Measurements from ENCODE around the gene RARB. TPM values are rescaled to one million over a fixed set of nuclear protein-coding genes. Genes with fewer than 3 reads are reported as not detected.

RARB gene
- total and polyA plus RNA-seq, 7 donors: 1.2 to 18.5 (median 8.3) TPM

DNA sequence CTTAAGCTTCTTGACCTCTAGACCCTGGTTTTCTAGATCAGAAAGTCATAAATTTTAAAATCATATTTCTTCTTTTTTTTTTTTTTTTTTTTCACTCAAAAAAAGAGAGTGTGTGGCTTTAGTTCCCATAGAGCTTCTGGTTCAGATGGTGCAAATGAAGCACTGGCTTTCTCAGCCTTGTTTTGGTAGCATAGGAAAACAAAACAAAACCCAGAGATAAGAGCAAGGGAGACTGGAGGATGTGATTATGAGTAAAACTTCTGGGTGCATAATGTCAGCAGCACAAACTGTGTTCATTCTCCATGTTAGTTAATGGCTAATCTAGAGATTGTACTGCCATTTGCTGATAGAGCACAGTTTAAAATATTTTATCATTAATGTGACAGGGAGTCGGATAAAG lies 55.4 kb downstream of the RARB start:
- intact Hi-C loops (cut with DNase I): no loop called here
- 70 to 83% methylated on average over 1 of the region's 1 CpG for WGBS, 2 donors
- Histone ChIP-seq H3K9me3 (no peaks in the 10 kb centered on the region), H3K4me1 (peaks cover 0 to 37% (median 27%) of the 10 kb centered on the region in 4 donors), H3K4me3 (no peak overlapping the region), H3K27me3 (no peaks in the 10 kb centered on the region), H3K36me3 (no peaks in the 10 kb centered on the region), H3K27ac (no peak overlapping the region)
- TF ChIP-seq POLR2A (IDR thresholded peaks at IDR 0.05): no peak
- no peak for TF ChIP-seq EP300 (IDR thresholded peaks at IDR 0.05)
- TF ChIP-seq, protein P1, sequence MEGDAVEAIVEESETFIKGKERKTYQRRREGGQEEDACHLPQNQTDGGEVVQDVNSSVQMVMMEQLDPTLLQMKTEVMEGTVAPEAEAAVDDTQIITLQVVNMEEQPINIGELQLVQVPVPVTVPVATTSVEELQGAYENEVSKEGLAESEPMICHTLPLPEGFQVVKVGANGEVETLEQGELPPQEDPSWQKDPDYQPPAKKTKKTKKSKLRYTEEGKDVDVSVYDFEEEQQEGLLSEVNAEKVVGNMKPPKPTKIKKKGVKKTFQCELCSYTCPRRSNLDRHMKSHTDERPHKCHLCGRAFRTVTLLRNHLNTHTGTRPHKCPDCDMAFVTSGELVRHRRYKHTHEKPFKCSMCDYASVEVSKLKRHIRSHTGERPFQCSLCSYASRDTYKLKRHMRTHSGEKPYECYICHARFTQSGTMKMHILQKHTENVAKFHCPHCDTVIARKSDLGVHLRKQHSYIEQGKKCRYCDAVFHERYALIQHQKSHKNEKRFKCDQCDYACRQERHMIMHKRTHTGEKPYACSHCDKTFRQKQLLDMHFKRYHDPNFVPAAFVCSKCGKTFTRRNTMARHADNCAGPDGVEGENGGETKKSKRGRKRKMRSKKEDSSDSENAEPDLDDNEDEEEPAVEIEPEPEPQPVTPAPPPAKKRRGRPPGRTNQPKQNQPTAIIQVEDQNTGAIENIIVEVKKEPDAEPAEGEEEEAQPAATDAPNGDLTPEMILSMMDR (IDR thresholded peaks at IDR 0.05): no peak
- no peak for TF ChIP-seq POLR2AphosphoS5 (IDR thresholded peaks at IDR 0.05)
- no peak for DNase-seq

GRCh38 chr3:25485673-25486072 lies 57.6 kb downstream of the RARB start:
- H3K4me3 ChIP-seq: no peak overlapping the region
- H3K27ac ChIP-seq: no peak overlapping the region
- TF ChIP-seq, protein P1 (IDR thresholded peaks at IDR 0.05): no peak
- no peak for TF ChIP-seq EP300 (IDR thresholded peaks at IDR 0.05)
- TF ChIP-seq POLR2A (IDR thresholded peaks at IDR 0.05): no peak
- no peak for TF ChIP-seq POLR2AphosphoS5 (IDR thresholded peaks at IDR 0.05)
- peaks cover 0 to 42% (median 29%) of the 10 kb centered on the region in 4 donors for H3K4me1 ChIP-seq
- no peaks in the 10 kb centered on the region for H3K27me3 ChIP-seq
- no peak for DNase-seq
- 70 to 72% methylated on average over 3 of the region's 3 CpGs for WGBS, 2 donors
- H3K9me3 ChIP-seq: no peaks in the 10 kb centered on the region
- H3K36me3 ChIP-seq: no peaks in the 10 kb centered on the region
- intact Hi-C loops (cut with DNase I): no loop called here

GRCh38 chr3:25486932-25487331 lies 58.9 kb downstream of the RARB start:
- WGBS, 2 donors: 76 to 87% methylated on average over 6 of the region's 6 CpGs
- no peak overlapping the region for H3K4me3 ChIP-seq
- no peak for DNase-seq
- no peak overlapping the region for H3K27ac ChIP-seq
- intact Hi-C loops (cut with DNase I): no loop called here
- no peaks in the 10 kb centered on the region for H3K27me3 ChIP-seq
- peaks cover 0 to 31% (median 17%) of the 10 kb centered on the region in 4 donors for H3K4me1 ChIP-seq
- H3K9me3 ChIP-seq: no peaks in the 10 kb centered on the region
- H3K36me3 ChIP-seq: no peaks in the 10 kb centered on the region
- TF ChIP-seq, protein P1 (IDR thresholded peaks at IDR 0.05): no peak
- no peak for TF ChIP-seq POLR2AphosphoS5 (IDR thresholded peaks at IDR 0.05)
- TF ChIP-seq POLR2A (IDR thresholded peaks at IDR 0.05): no peak
- TF ChIP-seq EP300 (IDR thresholded peaks at IDR 0.05): no peak

- WGBS, 2 donors: 64 to 78% methylated on average over 7 of the region's 7 CpGs
Measured at GRCh38 chr3:25489858-25490593, 62.0 kb downstream of the RARB start.

DNA sequence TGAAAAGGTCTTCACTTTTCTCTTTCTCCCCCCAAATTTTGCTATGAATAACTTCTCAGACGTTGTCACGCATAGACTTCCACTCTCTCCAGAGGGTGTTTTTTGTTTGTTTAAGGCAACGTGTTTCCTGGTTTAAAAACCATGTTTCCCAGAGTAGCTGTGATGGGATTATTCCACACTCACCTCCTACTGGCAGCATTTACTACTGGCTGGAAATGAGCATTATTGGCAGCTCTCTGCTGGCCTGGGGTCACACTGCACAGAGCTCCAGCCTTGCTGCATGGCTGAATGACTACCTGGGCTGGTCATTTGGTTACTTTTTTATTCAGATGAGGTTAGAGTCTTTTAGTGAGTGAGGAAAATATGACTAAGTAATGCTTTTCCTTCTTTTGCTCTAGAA lies 65.2 kb downstream of the RARB start:
- TF ChIP-seq EP300 (IDR thresholded peaks at IDR 0.05): no peak
- no peak for TF ChIP-seq POLR2AphosphoS5 (IDR thresholded peaks at IDR 0.05)
- no peak for TF ChIP-seq POLR2A (IDR thresholded peaks at IDR 0.05)
- TF ChIP-seq, protein P1 (IDR thresholded peaks at IDR 0.05): no peak
- peaks cover 0 to 29% (median 16%) of the 10 kb centered on the region in 4 donors for H3K4me1 ChIP-seq
- DNase-seq: no peak
- H3K9me3 ChIP-seq: peaks cover 0 to 14% (median 8%) of the 10 kb centered on the region in 4 donors
- WGBS, 2 donors: 65 to 75% methylated on average over 3 of the region's 3 CpGs
- H3K36me3 ChIP-seq: no peaks in the 10 kb centered on the region
- intact Hi-C loops (cut with DNase I): no loop called here
- H3K4me3 ChIP-seq: no peak overlapping the region
- no peak overlapping the region for H3K27ac ChIP-seq
- H3K27me3 ChIP-seq: no peaks in the 10 kb centered on the region

More at GRCh38 chr3:25489858-25490593, 62.0 kb downstream of the RARB start:
- H3K36me3 ChIP-seq: no peaks in the 10 kb centered on the region
- intact Hi-C loops (cut with DNase I): no loop called here
- peaks cover 0 to 14% (median 8%) of the 10 kb centered on the region in 4 donors for H3K9me3 ChIP-seq
- H3K27me3 ChIP-seq: no peaks in the 10 kb centered on the region
- DNase-seq: no peak
- H3K27ac ChIP-seq: peak overlapping the region in 3 of 4 donors; percentile 28 to 60 (median 50)
- H3K4me3 ChIP-seq: no peak overlapping the region
- peaks cover 0 to 28% (median 15%) of the 10 kb centered on the region in 4 donors for H3K4me1 ChIP-seq
- TF ChIP-seq POLR2A (IDR thresholded peaks at IDR 0.05) (no peak), POLR2AphosphoS5 (IDR thresholded peaks at IDR 0.05) (peak; percentile 58 to 73 (median 64))
